ENCODE measurements around the gene ATP6V1C2. TPM values are rescaled to one million over a fixed set of nuclear protein-coding genes. Genes with fewer than 3 reads are reported as not detected.

The ATP6V1C2 gene
- total RNA-seq, 2 donors from 2014 or later = 0.12 to 0.44 TPM

DNA sequence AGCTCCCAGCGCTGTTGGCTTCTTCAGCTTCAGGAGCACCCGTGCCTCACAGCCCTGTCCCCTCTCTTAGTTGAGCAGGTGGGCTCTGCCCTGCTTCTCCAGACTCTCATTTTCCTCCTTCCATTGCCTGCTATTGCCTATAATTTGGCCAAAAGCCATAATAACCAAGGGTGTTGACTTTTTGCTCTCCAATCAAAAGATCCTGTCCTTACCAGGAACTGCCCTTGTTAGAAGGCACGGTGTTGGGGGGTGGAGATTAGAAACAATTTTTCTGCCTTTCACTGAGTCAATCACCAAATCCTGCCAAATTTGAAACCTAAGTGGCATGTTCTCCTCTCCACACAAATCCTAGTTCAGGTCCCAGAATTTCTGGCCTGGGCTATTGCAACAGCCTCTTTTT, 107.9 kb downstream of the ATP6V1C2 start:
- no peaks in the 10 kb centered on the region for H3K36me3 ChIP-seq
- no peak for DNase-seq (ENCODE audit: low spot score)
- H3K4me1 ChIP-seq = peaks cover 0 to 9% of the 10 kb centered on the region in 2 donors
- H3K27me3 ChIP-seq = no peaks in the 10 kb centered on the region
- TF ChIP-seq, protein P1, sequence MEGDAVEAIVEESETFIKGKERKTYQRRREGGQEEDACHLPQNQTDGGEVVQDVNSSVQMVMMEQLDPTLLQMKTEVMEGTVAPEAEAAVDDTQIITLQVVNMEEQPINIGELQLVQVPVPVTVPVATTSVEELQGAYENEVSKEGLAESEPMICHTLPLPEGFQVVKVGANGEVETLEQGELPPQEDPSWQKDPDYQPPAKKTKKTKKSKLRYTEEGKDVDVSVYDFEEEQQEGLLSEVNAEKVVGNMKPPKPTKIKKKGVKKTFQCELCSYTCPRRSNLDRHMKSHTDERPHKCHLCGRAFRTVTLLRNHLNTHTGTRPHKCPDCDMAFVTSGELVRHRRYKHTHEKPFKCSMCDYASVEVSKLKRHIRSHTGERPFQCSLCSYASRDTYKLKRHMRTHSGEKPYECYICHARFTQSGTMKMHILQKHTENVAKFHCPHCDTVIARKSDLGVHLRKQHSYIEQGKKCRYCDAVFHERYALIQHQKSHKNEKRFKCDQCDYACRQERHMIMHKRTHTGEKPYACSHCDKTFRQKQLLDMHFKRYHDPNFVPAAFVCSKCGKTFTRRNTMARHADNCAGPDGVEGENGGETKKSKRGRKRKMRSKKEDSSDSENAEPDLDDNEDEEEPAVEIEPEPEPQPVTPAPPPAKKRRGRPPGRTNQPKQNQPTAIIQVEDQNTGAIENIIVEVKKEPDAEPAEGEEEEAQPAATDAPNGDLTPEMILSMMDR (IDR thresholded peaks at IDR 0.05) = no peak
- H3K27ac ChIP-seq = no peak overlapping the region
- H3K4me3 ChIP-seq = no peak overlapping the region
- no peaks in the 10 kb centered on the region for H3K9me3 ChIP-seq

DNA sequence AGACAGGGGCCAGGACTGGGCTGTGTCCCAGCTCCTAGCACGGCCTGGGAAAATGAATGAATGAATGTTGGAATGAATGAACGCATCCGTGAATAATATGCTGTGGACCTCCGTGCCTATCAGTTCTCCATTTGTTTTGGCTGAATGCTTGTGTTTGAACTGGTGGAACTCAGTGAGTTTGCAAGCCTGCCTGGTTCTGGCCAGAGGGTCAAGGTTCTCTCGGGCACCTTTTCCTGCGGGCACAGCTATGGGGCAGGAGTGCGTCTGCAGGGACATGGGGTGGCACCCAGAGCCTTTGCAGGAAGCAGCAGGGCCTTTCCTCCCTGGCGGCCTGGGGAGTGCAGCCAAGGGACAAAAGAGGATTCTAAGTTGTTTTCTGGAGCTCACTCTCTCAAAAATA, 108.8 kb downstream of the ATP6V1C2 start:
- DNase-seq (ENCODE audit: low spot score) = no peak
- peaks cover 0 to 13% of the 10 kb centered on the region in 2 donors for H3K4me1 ChIP-seq
- no peaks in the 10 kb centered on the region for H3K9me3 ChIP-seq
- H3K27me3 ChIP-seq = no peaks in the 10 kb centered on the region
- H3K27ac ChIP-seq = no peak overlapping the region
- TF ChIP-seq, protein P1 (IDR thresholded peaks at IDR 0.05) = no peak
- no peaks in the 10 kb centered on the region for H3K36me3 ChIP-seq
- H3K4me3 ChIP-seq = no peak overlapping the region

DNA sequence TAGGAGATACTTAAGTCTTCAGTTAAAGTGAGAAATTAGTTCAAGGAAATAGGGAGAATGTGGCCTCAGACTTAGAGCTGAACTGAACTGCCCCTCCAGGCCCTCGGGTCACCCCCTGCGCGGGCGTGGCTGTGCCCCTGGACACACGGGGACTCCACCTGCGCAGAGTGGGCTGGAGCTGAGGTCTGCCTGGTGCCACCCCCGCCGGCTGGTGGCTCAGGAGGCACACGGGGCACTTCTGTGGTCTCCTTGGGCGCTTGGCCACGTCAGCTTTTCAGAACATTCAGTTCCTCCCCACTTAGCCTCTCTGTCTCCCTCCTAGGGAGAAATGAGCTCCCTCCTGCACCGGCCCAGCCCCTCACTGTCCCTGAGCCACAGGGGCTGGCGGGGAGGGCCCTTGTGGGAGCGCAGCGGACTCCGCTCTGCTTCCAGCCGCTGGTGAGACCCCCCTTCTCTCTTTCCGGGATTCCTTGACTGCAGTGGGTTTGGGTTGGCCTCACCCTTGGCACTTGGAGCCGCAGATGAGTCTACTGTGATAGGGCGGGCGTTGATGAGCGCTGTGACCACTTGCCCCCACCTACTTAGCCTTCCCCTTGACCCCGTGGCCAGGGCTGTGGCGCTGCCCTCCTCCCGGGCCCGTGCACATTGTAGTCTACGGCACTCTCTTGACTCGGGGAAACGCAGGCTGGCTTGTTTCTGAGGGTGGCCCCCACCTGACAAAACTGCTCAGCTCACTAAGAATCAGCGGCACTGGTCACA, 109.4 kb downstream of the ATP6V1C2 start:
- H3K27me3 ChIP-seq = no peaks in the 10 kb centered on the region
- TF ChIP-seq, protein P1 (IDR thresholded peaks at IDR 0.05) = no peak

GRCh38 chr2:10831400-10831985, 110.1 kb downstream of the ATP6V1C2 start:
- peaks cover 0 to 17% of the 10 kb centered on the region in 2 donors for H3K4me1 ChIP-seq
- no peak overlapping the region for H3K27ac ChIP-seq
- H3K36me3 ChIP-seq = no peaks in the 10 kb centered on the region
- TF ChIP-seq, protein P1 (IDR thresholded peaks at IDR 0.05) = no peak
- no peak overlapping the region for H3K4me3 ChIP-seq
- H3K9me3 ChIP-seq = no peaks in the 10 kb centered on the region
- DNase-seq (ENCODE audit: low spot score) = no peak
- H3K27me3 ChIP-seq = no peaks in the 10 kb centered on the region

More for the DNA sequence above, 109.4 kb downstream of the ATP6V1C2 start:
- Histone ChIP-seq H3K4me3 (no peak overlapping the region), H3K4me1 (peaks cover 0 to 17% of the 10 kb centered on the region in 2 donors), H3K27ac (no peak overlapping the region), H3K9me3 (no peaks in the 10 kb centered on the region), H3K36me3 (no peaks in the 10 kb centered on the region)
- DNase-seq (ENCODE audit: low spot score) = no peak

GRCh38 chr2:10832203-10832936, 110.9 kb downstream of the ATP6V1C2 start:
- H3K4me1 ChIP-seq = peaks cover 0 to 17% of the 10 kb centered on the region in 2 donors
- no peaks in the 10 kb centered on the region for H3K9me3 ChIP-seq
- TF ChIP-seq, protein P1 (IDR thresholded peaks at IDR 0.05) = peak; percentile 94 to 98
- no peak overlapping the region for H3K27ac ChIP-seq
- H3K36me3 ChIP-seq = no peaks in the 10 kb centered on the region
- H3K4me3 ChIP-seq = no peak overlapping the region
- DNase-seq (ENCODE audit: low spot score) = peak; percentile 82
- H3K27me3 ChIP-seq = no peaks in the 10 kb centered on the region
